HG03432 (cell line): ENCODE data around the gene OR7A10.

Experiments used
- ATAC-seq: cut with Tn5 transposase; IDR thresholded peaks from one replicate; pipeline ENCODE4 v1.9.1; 2021; ENCODE audit warnings: mild to moderate bottlenecking, moderate library complexity; ENCODE audit not compliant: unreplicated experiment

The OR7A10 gene

GRCh38 chr19:14848822-14849221 lies at the start of gene OR7A10:
Gene OR7A10 (minus strand): TSS chr19:14848922. CDS start chr19:14841877, 7,045 bp downstream.
- ATAC-seq = no peak

- no peak for ATAC-seq
Observed at GRCh38 chr19:14890643-14891379, 42.1 kb upstream of the OR7A10 start.

- no peak for ATAC-seq
Observed at GRCh38 chr19:14889994-14890642, 41.4 kb upstream of the OR7A10 start.

GRCh38 chr19:14886032-14886431 lies 37.3 kb upstream of the OR7A10 start, which contains the start of gene OR7A17:
Gene OR7A17 (minus strand): TSS chr19:14886132. CDS start chr19:14881355, 4,777 bp downstream.
- no peak for ATAC-seq

DNA sequence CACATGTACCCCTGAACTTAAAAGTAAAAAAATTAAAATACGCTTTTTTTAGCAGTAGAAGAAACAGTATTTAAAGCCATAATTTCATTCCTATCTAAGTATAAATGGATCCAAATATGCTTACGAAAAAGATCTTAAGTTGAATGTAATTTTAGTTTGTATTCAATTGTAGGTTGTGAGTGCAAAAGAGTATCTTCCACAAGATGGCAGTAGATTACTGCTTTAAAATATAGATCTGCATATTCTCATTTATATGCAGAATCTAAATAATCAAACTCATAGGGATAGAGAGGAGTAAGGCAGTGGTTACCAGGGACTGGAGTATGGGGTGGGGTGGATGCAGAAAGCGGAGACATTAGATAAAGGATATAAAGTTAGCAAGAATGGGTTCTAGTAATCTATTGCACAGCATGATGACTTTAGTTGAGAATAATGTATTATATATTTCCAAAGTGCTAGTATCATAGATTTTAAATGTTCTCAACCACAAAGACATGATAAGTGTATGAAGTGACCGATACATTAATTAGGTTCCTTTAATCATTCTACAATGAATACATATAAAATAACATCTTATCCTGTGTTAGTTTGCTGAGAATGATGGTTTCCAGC lies 23.0 kb upstream of the OR7A10 start:
- ATAC-seq = no peak

DNA sequence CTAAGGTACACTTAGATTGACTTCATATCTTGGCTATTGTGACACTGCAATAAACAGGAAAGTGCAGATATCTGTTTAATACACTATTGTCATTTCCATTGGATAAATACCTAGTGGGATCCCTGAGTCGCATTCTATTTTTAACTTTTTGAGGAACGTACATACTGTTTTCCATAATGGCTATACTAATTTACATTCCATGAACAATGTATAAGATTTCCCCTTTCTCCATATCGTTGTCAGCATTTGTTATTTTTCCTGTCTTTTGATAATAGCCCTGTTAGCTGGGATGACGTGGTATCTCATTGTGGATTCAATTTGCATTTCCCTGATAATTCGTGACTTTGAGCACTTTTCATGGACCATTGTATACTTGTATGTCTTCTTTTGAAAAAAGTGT lies 19.8 kb upstream of the OR7A10 start:
- ATAC-seq = no peak

DNA sequence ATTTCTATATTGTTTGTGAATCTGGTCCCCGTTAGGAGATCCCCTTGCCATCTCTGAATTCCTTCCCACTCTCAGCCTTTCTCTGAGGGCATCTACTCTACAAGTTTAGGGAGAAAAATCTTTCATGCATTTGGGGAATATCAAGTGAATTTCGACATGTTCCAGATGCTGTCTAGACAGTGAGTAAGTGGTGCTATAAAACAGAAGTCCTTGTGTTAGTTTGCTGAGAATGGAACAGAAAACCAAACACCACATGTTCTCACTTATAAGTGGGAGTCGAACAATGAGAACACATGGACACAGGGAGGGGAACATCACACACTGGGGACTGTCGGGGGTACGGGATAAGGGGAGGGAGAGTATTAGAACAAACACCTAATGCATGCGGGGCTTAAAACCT lies 5.1 kb downstream of the OR7A10 start:
- ATAC-seq = no peak

GRCh38 chr19:14843169-14843568 lies 5.6 kb downstream of the OR7A10 start:
- no peak for ATAC-seq

- ATAC-seq = no peak
Observed at GRCh38 chr19:14840206-14840605, 8.5 kb downstream of the OR7A10 start.

- no peak for ATAC-seq
Observed at GRCh38 chr19:14837391-14837790, 11.3 kb downstream of the OR7A10 start.

DNA sequence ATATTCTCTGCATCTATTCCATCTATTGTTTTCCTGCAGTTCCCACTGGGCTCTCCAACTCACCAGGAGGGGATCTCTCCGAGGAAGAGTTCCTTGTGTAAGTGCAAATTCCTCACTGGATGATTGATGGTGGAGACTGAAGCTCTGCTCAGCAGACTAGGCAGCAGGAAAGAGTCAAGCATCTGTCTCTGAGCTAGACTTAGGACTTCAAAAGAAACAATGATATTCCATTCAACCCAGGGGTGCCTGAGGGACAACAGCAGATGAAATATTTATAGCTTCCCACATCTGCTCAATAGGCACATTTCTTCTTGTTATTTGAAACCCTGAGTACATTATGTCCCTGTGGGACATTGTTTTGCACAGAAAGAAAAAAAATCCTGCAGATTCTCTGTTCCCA lies 13.7 kb downstream of the OR7A10 start, which contains the start of the genes OR7A5 and OR7C1:
TSS of gene OR7A5 (minus strand) at position 175 of the 400 bp plus-strand sequence. CDS start 6,944 bp downstream, outside the sequence.
TSS of gene OR7C1 (minus strand) at position 175 of the 400 bp plus-strand sequence. CDS start 35,049 bp downstream, outside the sequence.
- no peak for ATAC-seq

DNA sequence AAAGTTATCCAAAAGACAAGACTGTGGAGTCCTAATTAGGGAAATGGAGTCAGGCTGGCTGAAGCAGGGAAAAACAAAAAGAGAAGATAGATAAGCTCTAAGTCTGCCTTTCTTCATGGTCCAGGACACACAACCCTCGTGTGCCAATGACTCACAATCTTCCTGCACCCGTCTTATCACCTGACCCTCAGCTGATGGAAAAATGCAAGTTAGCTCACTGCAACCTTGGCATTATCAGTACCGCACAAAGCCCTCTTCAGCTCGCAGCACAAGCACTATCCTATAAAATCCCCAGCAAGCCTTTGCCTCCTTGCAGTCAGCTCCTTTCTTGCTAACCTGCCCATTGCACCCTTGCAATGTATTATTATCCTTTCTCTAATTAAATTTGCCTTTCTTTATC lies 18.0 kb downstream of the OR7A10 start:
- no peak for ATAC-seq

GRCh38 chr19:14826006-14826405 lies 22.7 kb downstream of the OR7A10 start:
- no peak for ATAC-seq

DNA sequence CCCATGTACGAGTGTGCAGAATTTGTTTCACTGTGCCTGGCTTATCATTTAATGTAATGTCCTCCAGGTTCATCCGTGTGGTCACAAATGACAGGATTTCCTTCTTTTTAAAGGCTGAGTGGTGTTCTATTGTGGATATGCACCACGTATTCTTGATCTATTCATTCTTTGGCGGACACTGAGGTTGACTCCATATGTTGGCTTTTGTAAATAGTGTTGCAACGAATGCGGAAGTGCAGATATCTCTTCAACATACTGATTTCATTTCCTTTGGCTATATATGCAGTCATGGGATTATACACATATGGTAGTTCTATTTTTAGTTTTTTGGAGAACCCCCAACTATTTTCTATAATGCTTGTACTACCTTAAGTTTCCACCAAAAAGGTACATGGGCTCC lies 26.8 kb downstream of the OR7A10 start:
- no peak for ATAC-seq

- no peak for ATAC-seq
Observed at GRCh38 chr19:14818588-14818987, 30.1 kb downstream of the OR7A10 start.

DNA sequence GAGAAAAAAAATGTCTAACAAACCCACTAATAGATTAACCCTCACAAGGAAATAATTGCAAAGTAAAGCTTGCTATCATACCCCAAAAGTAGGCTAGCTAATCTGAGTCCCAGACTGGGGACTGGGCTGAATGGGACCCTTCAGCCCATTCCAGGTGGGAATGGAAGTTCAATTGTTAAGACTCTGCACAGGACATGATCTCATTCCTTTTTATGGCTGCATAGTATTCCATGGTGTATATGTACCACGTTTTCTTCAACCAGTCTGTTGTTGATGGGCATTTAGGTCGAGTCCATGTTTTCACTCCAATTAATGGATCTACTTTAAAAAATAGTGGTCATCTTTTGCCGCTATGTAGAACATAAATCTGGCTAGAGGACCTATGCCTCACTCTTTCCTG lies 31.7 kb downstream of the OR7A10 start:
- no peak for ATAC-seq

- no peak for ATAC-seq
Observed at GRCh38 chr19:14814982-14815652, 33.6 kb downstream of the OR7A10 start.

DNA sequence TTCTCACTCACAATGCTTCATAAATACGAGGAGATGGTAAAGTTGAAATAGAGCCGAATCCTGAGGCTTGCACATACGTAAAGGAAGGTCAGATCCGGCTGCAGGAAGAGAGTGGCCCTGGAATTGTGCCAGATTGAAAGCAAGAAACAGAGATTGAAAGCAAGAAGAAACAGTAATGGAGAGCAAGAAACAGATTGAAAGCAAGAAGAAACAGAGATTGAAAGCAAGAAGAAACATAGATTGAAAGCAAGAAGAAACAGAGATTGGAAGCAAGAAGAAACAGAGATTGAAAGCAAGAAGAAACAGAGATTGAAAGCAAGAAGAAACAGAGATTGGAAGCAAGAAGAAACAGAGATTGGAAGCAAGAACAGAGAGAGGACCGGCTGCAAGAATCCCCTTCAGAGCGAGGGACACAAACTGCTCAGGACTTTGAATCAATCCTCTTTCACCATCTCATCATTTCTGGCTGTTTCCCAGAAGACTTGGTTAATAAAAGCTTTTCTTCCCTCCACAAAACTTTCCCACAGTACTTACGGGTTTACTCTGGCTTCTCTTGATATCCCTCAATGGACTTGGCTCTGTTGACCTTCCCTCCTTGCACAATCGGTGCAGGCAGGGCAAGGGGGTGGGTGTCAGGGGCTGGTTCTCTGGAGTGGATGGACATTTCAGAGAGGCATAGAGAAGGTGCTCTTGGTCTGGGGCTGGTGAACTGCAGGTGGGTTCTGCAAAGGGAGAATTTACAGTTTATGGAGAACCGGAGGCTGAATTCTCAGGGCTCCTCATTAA lies 39.3 kb downstream of the OR7A10 start:
- ATAC-seq = no peak

DNA sequence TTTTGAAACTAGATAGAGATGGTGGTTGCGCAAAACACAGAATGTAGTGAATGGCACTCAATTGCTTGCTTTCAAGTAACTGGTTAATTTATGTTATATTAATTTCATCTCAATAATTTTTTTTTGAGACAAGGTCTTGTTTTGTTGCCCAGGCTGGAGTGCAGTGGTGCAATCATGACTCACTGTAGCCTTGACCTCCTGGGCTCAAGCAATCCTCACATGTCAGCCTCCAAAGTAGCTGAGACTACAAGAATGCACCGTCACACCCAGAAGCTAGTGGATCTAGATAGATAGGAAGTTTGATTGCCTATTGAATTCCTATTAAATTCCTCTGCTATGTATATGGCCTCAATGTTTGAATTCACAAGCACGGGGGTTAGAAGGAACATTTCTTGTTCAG lies 44.0 kb downstream of the OR7A10 start:
- no peak for ATAC-seq

DNA sequence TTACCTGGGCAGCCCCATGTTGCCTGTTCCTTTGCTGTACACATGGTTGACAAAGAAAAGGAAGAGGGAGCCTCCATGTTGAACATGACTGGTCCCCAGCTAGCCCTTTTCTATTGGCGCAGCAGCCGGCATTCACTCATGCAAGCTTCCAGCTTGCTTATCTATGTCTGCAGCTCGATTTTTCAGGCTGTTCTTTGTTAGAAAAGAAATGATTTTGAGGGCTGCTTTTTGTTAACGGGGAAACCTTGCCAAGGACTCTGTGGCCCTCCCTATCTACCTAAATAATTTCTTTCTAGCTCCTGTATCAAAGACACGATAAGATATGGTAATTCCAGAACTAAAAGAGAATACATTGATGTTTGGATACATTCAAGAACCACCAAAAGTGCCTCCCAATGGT lies 50.0 kb downstream of the OR7A10 start:
- no peak for ATAC-seq
